GM23338 (cell line): ENCODE data around the gene CAMTA1. TPM values are rescaled to one million over a fixed set of nuclear protein-coding genes. Genes with fewer than 3 reads are reported as not detected.

Source experiments
- ATAC-seq: fragments of 200-7000 bp; cut with Tn5 transposase; 3 replicates; pipeline ENCODE4 v1.9.1; 2020
- DNase-seq: peaks from one replicate; pipeline ENCODE4 v3.0.0-alpha.2; 2015; ENCODE audit warnings: low spot score
- H2AFZ ChIP-seq: fragments of 200-600 bp; sonication (generic); 2 replicates; pipeline ENCODE4 v1.8.0; 2016; ENCODE audit warnings: antibody characterized with exemption, mild to moderate bottlenecking, moderate library complexity
- H3F3A ChIP-seq: fragments of 200-600 bp; sonication (generic); replicated peaks from 2 replicates; pipeline ENCODE4 v1.8.0; 2017; ENCODE audit warnings: antibody characterized with exemption, mixed run types, low read depth
- H3K27ac ChIP-seq: fragments of 200-600 bp; sonication (generic); 2 replicates; pipeline ENCODE4 v1.6.1; 2016; ENCODE audit warnings: low read depth
- H3K27me3 ChIP-seq: fragments of 200-600 bp; sonication (generic); 2 replicates; pipeline ENCODE4 v1.8.0; 2016; ENCODE audit warnings: mild to moderate bottlenecking, mixed run types, moderate library complexity; ENCODE audit not compliant: insufficient read depth
- H3K36me3 ChIP-seq: fragments of 200-600 bp; sonication (generic); 2 replicates; pipeline ENCODE4 v1.8.0; 2016; ENCODE audit warnings: mild to moderate bottlenecking; ENCODE audit not compliant: insufficient read depth
- H3K4me1 ChIP-seq: fragments of 200-600 bp; sonication (generic); 2 replicates; pipeline ENCODE4 v1.8.0; 2016; ENCODE audit warnings: mild to moderate bottlenecking, moderate library complexity; ENCODE audit not compliant: insufficient read depth
- H3K4me2 ChIP-seq: fragments of 200-600 bp; sonication (generic); 2 replicates; pipeline ENCODE4 v1.7.1; 2017; ENCODE audit warnings: mixed run types
- H3K4me3 ChIP-seq: fragments of 200-600 bp; sonication (generic); 2 replicates; pipeline ENCODE4 v1.6.1; 2016; ENCODE audit warnings: mixed run types
- H3K79me2 ChIP-seq: fragments of 200-600 bp; sonication (generic); replicated peaks from 2 replicates; pipeline ENCODE4 v1.8.0; 2017; ENCODE audit warnings: mild to moderate bottlenecking; ENCODE audit not compliant: insufficient read depth
- H3K9me2 ChIP-seq: fragments of 200-600 bp; sonication (generic); 2 replicates; pipeline ENCODE4 v1.8.0; 2017; ENCODE audit not compliant: insufficient read depth
- H4K20me1 ChIP-seq: fragments of 200-600 bp; sonication (generic); replicated peaks from 2 replicates; pipeline ENCODE4 v1.8.0; 2017; ENCODE audit warnings: mild to moderate bottlenecking; ENCODE audit not compliant: insufficient read depth
- H3K27ac Mint-ChIP-seq: 2 replicates; pipeline ENCODE4 v1.8.0; 2020; ENCODE audit warnings: inconsistent platforms, mild to moderate bottlenecking, moderate library complexity, mixed read lengths
- H3K27me3 Mint-ChIP-seq: 3 replicates; pipeline ENCODE4 v1.8.0; 2022; ENCODE audit warnings: low read depth, mild to moderate bottlenecking, moderate library complexity, mixed read lengths, inconsistent platforms; ENCODE audit not compliant: insufficient read depth, poor library complexity
- H3K36me3 Mint-ChIP-seq: 3 replicates; pipeline ENCODE4 v1.8.0; 2021; ENCODE audit warnings: low read depth, mild to moderate bottlenecking, inconsistent platforms, moderate library complexity, mixed read lengths
- H3K4me1 Mint-ChIP-seq: 3 replicates; pipeline ENCODE4 v1.8.0; 2020; ENCODE audit warnings: mild to moderate bottlenecking, inconsistent platforms, mixed read lengths
- H3K4me3 Mint-ChIP-seq: 3 replicates; pipeline ENCODE4 v1.8.0; 2021; ENCODE audit warnings: moderate library complexity, mild to moderate bottlenecking, inconsistent platforms, mixed read lengths
- H3K9me3 Mint-ChIP-seq: 3 replicates; pipeline ENCODE4 v1.8.0; 2020; ENCODE audit warnings: moderate library complexity, mild to moderate bottlenecking, inconsistent platforms, mixed read lengths
- CREB1 ChIP-seq: fragments of 250-450 bp; sonication (Bioruptor Pico); IDR thresholded peaks from 2 replicates; pipeline ENCODE4 v1.5.0; 2020; ENCODE audit warnings: low read depth, mild to moderate bottlenecking, moderate library complexity
- EZH2 ChIP-seq: fragments of 200-600 bp; sonication (generic); IDR thresholded peaks from one replicate; pipeline ENCODE4 v1.8.0; 2017; ENCODE audit warnings: antibody characterized with exemption, mild to moderate bottlenecking, low read depth; ENCODE audit not compliant: unreplicated experiment
- EZH2phosphoT487 ChIP-seq: fragments of 200-600 bp; sonication (generic); IDR thresholded peaks from one replicate; pipeline ENCODE4 v1.8.1; 2018; ENCODE audit warnings: antibody characterized with exemption; ENCODE audit not compliant: unreplicated experiment
- JUNB ChIP-seq: IDR thresholded peaks from one replicate; pipeline ENCODE4 v1.6.1; 2016; ENCODE audit warnings: antibody characterized with exemption; ENCODE audit not compliant: unreplicated experiment
- NANOG ChIP-seq: IDR thresholded peaks from 2 replicates; pipeline ENCODE4 v1.6.1; 2016; ENCODE audit warnings: antibody characterized with exemption, borderline replicate concordance
- POLR2AphosphoS5 ChIP-seq: IDR thresholded peaks from 2 replicates; pipeline ENCODE4 v1.6.1; 2016; ENCODE audit warnings: antibody characterized with exemption, low read depth
- STAT1 ChIP-seq: IDR thresholded peaks from one replicate; pipeline ENCODE4 v1.6.1; 2016; ENCODE audit warnings: antibody characterized with exemption; ENCODE audit not compliant: unreplicated experiment
- ZNF114 ChIP-seq: fragments of 250-450 bp; sonication (Bioruptor Pico); IDR thresholded peaks from 2 replicates; pipeline ENCODE4 v1.5.0; 2020; ENCODE audit warnings: mild to moderate bottlenecking, moderate library complexity
- ZNF331 ChIP-seq: fragments of 250-450 bp; sonication (Bioruptor Pico); IDR thresholded peaks from 2 replicates; pipeline ENCODE4 v1.5.0; 2020; ENCODE audit warnings: low read depth, mild to moderate bottlenecking, moderate library complexity
- polyA plus RNA-seq: library from polyadenylated mRNA; unstranded; fragments of >200 nt; fragmentation: Nextera tagmentation; extraction: Ambion mirVana; gene quantifications from 2 replicates; pipeline ENCODE4 v1.2.1, GENCODE V29; 2016
- total RNA-seq: library from RNA; depleted of rRNA; stranded (reverse); fragments of >200 nt; shearing (Covaris generic); gene quantifications from 2 replicates; pipeline ENCODE4 v1.2.3, GENCODE V29; 2014
- TF ChIP-seq, protein P1 (sequence below): fragments of 250-450 bp; sonication (Bioruptor Pico); IDR thresholded peaks from 2 replicates; pipeline ENCODE4 v1.5.0; 2020; ENCODE audit warnings: mild to moderate bottlenecking, moderate library complexity
- TF ChIP-seq, protein P2 (sequence below): IDR thresholded peaks from one replicate; pipeline ENCODE4 v1.6.1; 2018; ENCODE audit warnings: antibody characterized with exemption; ENCODE audit not compliant: unreplicated experiment
- TF ChIP-seq, protein P3 (sequence below): IDR thresholded peaks from 2 replicates; pipeline ENCODE4 v1.6.1; 2016; ENCODE audit warnings: antibody characterized with exemption
- TF ChIP-seq, protein P4 (sequence below), 2 experiments: fragments of 200-600 bp in 1 of 2; sonication (generic) in 1 of 2; conservative IDR thresholded peaks; 2 replicates each; pipeline versions ENCODE4 v1.5.1 to v1.6.1; 2016 to 2017; ENCODE audit warnings: antibody characterized with exemption in 2 of 2, low read depth in 2 of 2, mild to moderate bottlenecking in 2 of 2, moderate library complexity in 1 of 2

The CAMTA1 gene
- total and polyA plus RNA-seq, 2 experiments from 2014 or later, result 115 to 519 TPM

DNA sequence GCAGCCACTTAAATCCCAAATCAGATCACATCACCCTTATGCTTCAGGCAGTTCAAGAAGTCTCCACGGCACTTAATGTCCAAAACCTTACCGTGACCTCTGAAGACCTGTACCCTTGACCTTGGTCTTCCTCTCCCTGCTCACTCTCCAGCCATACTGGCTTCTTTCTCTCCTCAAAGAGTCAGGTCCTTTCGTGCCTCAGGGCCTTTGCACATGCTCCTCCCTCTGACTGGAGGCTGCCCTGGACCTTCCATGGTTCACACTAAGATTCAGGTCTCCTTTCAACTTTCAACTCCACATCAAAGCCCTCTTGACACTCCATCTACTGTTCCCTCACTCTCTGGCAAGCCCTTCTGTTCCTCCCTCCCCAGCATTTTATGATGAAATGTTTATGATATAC, 695.9 kb downstream of the CAMTA1 start:
- no peak overlapping the region for H3K27ac ChIP-seq
- Mint-ChIP-seq H3K9me3 (no peaks in the 10 kb centered on the region), H3K4me3 (no peak overlapping the region), H3K4me1 (peaks cover 6% of the 10 kb centered on the region; the same call in 2 of the 3 replicates), H3K27ac (no peak overlapping the region), H3K36me3 (no peaks in the 10 kb centered on the region), H3K27me3 (no peaks in the 10 kb centered on the region)
- ATAC-seq (no peak), DNase-seq (no peak)
- H3K4me3 ChIP-seq, result no peak overlapping the region
- H3K4me2 ChIP-seq, result no peak overlapping the region
- no peaks in the 10 kb centered on the region for H3F3A ChIP-seq
- H4K20me1 ChIP-seq, result no peaks in the 10 kb centered on the region
- H3K9me2 ChIP-seq, result no peaks in the 10 kb centered on the region
- H3K27me3 ChIP-seq, result no peaks in the 10 kb centered on the region
- TF ChIP-seq EZH2phosphoT487 (no peak), ZNF114 (no peak), POLR2AphosphoS5 (no peak), NANOG (no peak), ZNF331 (CRISPR knock-in tag) (no peak), CREB1 (no peak), EZH2 (no peak), STAT1 (no peak), JUNB (no peak)
- TF ChIP-seq, protein P1, sequence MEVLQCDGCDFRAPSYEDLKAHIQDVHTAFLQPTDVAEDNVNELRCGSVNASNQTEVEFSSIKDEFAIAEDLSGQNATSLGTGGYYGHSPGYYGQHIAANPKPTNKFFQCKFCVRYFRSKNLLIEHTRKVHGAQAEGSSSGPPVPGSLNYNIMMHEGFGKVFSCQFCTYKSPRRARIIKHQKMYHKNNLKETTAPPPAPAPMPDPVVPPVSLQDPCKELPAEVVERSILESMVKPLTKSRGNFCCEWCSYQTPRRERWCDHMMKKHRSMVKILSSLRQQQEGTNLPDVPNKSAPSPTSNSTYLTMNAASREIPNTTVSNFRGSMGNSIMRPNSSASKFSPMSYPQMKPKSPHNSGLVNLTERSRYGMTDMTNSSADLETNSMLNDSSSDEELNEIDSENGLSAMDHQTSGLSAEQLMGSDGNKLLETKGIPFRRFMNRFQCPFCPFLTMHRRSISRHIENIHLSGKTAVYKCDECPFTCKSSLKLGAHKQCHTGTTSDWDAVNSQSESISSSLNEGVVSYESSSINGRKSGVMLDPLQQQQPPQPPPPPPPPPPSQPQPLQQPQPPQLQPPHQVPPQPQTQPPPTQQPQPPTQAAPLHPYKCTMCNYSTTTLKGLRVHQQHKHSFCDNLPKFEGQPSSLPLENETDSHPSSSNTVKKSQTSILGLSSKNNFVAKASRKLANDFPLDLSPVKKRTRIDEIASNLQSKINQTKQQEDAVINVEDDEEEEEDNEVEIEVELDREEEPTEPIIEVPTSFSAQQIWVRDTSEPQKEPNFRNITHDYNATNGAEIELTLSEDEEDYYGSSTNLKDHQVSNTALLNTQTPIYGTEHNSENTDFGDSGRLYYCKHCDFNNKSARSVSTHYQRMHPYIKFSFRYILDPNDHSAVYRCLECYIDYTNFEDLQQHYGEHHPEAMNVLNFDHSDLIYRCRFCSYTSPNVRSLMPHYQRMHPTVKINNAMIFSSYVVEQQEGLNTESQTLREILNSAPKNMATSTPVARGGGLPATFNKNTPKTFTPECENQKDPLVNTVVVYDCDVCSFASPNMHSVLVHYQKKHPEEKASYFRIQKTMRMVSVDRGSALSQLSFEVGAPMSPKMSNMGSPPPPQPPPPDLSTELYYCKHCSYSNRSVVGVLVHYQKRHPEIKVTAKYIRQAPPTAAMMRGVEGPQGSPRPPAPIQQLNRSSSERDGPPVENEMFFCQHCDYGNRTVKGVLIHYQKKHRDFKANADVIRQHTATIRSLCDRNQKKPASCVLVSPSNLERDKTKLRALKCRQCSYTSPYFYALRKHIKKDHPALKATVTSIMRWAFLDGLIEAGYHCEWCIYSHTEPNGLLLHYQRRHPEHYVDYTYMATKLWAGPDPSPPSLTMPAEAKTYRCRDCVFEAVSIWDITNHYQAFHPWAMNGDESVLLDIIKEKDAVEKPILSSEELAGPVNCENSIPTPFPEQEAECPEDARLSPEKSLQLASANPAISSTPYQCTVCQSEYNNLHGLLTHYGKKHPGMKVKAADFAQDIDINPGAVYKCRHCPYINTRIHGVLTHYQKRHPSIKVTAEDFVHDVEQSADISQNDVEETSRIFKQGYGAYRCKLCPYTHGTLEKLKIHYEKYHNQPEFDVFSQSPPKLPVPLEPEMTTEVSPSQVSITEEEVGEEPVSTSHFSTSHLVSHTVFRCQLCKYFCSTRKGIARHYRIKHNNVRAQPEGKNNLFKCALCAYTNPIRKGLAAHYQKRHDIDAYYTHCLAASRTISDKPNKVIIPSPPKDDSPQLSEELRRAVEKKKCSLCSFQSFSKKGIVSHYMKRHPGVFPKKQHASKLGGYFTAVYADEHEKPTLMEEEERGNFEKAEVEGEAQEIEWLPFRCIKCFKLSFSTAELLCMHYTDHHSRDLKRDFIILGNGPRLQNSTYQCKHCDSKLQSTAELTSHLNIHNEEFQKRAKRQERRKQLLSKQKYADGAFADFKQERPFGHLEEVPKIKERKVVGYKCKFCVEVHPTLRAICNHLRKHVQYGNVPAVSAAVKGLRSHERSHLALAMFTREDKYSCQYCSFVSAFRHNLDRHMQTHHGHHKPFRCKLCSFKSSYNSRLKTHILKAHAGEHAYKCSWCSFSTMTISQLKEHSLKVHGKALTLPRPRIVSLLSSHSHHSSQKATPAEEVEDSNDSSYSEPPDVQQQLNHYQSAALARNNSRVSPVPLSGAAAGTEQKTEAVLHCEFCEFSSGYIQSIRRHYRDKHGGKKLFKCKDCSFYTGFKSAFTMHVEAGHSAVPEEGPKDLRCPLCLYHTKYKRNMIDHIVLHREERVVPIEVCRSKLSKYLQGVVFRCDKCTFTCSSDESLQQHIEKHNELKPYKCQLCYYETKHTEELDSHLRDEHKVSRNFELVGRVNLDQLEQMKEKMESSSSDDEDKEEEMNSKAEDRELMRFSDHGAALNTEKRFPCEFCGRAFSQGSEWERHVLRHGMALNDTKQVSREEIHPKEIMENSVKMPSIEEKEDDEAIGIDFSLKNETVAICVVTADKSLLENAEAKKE (CRISPR knock-in tag), result no peak
- TF ChIP-seq, protein P2, sequence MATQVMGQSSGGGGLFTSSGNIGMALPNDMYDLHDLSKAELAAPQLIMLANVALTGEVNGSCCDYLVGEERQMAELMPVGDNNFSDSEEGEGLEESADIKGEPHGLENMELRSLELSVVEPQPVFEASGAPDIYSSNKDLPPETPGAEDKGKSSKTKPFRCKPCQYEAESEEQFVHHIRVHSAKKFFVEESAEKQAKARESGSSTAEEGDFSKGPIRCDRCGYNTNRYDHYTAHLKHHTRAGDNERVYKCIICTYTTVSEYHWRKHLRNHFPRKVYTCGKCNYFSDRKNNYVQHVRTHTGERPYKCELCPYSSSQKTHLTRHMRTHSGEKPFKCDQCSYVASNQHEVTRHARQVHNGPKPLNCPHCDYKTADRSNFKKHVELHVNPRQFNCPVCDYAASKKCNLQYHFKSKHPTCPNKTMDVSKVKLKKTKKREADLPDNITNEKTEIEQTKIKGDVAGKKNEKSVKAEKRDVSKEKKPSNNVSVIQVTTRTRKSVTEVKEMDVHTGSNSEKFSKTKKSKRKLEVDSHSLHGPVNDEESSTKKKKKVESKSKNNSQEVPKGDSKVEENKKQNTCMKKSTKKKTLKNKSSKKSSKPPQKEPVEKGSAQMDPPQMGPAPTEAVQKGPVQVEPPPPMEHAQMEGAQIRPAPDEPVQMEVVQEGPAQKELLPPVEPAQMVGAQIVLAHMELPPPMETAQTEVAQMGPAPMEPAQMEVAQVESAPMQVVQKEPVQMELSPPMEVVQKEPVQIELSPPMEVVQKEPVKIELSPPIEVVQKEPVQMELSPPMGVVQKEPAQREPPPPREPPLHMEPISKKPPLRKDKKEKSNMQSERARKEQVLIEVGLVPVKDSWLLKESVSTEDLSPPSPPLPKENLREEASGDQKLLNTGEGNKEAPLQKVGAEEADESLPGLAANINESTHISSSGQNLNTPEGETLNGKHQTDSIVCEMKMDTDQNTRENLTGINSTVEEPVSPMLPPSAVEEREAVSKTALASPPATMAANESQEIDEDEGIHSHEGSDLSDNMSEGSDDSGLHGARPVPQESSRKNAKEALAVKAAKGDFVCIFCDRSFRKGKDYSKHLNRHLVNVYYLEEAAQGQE, result no peak
- TF ChIP-seq, protein P3, sequence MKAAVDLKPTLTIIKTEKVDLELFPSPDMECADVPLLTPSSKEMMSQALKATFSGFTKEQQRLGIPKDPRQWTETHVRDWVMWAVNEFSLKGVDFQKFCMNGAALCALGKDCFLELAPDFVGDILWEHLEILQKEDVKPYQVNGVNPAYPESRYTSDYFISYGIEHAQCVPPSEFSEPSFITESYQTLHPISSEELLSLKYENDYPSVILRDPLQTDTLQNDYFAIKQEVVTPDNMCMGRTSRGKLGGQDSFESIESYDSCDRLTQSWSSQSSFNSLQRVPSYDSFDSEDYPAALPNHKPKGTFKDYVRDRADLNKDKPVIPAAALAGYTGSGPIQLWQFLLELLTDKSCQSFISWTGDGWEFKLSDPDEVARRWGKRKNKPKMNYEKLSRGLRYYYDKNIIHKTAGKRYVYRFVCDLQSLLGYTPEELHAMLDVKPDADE, result no peak
- TF ChIP-seq, protein P4, sequence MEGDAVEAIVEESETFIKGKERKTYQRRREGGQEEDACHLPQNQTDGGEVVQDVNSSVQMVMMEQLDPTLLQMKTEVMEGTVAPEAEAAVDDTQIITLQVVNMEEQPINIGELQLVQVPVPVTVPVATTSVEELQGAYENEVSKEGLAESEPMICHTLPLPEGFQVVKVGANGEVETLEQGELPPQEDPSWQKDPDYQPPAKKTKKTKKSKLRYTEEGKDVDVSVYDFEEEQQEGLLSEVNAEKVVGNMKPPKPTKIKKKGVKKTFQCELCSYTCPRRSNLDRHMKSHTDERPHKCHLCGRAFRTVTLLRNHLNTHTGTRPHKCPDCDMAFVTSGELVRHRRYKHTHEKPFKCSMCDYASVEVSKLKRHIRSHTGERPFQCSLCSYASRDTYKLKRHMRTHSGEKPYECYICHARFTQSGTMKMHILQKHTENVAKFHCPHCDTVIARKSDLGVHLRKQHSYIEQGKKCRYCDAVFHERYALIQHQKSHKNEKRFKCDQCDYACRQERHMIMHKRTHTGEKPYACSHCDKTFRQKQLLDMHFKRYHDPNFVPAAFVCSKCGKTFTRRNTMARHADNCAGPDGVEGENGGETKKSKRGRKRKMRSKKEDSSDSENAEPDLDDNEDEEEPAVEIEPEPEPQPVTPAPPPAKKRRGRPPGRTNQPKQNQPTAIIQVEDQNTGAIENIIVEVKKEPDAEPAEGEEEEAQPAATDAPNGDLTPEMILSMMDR (conservative IDR thresholded peaks at IDR 0.05; ENCODE audit: low read depth in 2 of 2), result no peak
- H3K79me2 ChIP-seq, result no peaks in the 10 kb centered on the region
- no peaks in the 10 kb centered on the region for H3K36me3 ChIP-seq
- no peak overlapping the region for H2AFZ ChIP-seq
- H3K4me1 ChIP-seq, result no peaks in the 10 kb centered on the region
